HepG2 (cell line): ENCODE data around the gene RNASE8. TPM values are rescaled to one million over a fixed set of nuclear protein-coding genes. Genes with fewer than 3 reads are reported as not detected.
A peak's percentile ranks its signal among the peaks of the same experiment; 100 is the strongest.

Source experiments
- ESRRA ChIP-seq: sonication (generic); formaldehyde crosslinking; IDR thresholded peaks from 2 replicates; pipeline ENCODE4 v1.5.1; 2020; ENCODE audit warnings: mild to moderate bottlenecking, low read depth, missing genetic modification reagents
- FOXJ3 ChIP-seq: sonication (generic); formaldehyde crosslinking; IDR thresholded peaks from 2 replicates; pipeline ENCODE4 v1.4.0; 2020; ENCODE audit warnings: missing genetic modification reagents, mild to moderate bottlenecking, borderline replicate concordance
- HIC2 ChIP-seq: sonication (generic); formaldehyde crosslinking; IDR thresholded peaks from 2 replicates; pipeline ENCODE4 v1.9.0; 2022; ENCODE audit warnings: low read depth, missing genetic modification reagents
- HNRNPLL ChIP-seq: fragments of 200-400 bp; formaldehyde crosslinking; IDR thresholded peaks from 2 replicates; pipeline ENCODE4 v1.6.1; 2017; ENCODE audit warnings: mild to moderate bottlenecking, low read depth, low read length; ENCODE audit not compliant: poor library complexity, severe bottlenecking
- IRX3 ChIP-seq: sonication (generic); formaldehyde crosslinking; IDR thresholded peaks from 2 replicates; pipeline ENCODE4 v1.8.1; 2023; ENCODE audit warnings: mild to moderate bottlenecking, low read depth, missing genetic modification reagents, borderline replicate concordance
- MED1 ChIP-seq: sonication (generic); formaldehyde crosslinking; IDR thresholded peaks from 2 replicates; pipeline ENCODE4 v1.4.0; 2020; ENCODE audit warnings: missing genetic modification reagents
- RELA ChIP-seq: sonication (generic); formaldehyde crosslinking; IDR thresholded peaks from 2 replicates; pipeline ENCODE4 v1.4.0; 2020; ENCODE audit warnings: missing genetic modification reagents
- UBTF ChIP-seq: sonication (generic); formaldehyde crosslinking; IDR thresholded peaks from 2 replicates; pipeline ENCODE4 v1.4.0; 2020; ENCODE audit warnings: mild to moderate bottlenecking, missing genetic modification reagents
- ZBTB21 ChIP-seq: sonication (generic); formaldehyde crosslinking; IDR thresholded peaks from 2 replicates; pipeline ENCODE4 v1.4.0; 2020; ENCODE audit warnings: missing genetic modification reagents
- ZBTB7A ChIP-seq: sonication (generic); formaldehyde crosslinking; IDR thresholded peaks from 2 replicates; pipeline ENCODE4 v1.8.0; 2022; ENCODE audit warnings: mild to moderate bottlenecking, missing genetic modification reagents
- ZIK1 ChIP-seq: sonication (generic); formaldehyde crosslinking; IDR thresholded peaks from 2 replicates; pipeline ENCODE4 v1.5.0; 2020; ENCODE audit warnings: mild to moderate bottlenecking, low read depth, missing genetic modification reagents, borderline replicate concordance
- ZNF296 ChIP-seq: sonication (generic); formaldehyde crosslinking; conservative IDR thresholded peaks from 2 replicates; pipeline ENCODE4 v1.5.0; 2020; ENCODE audit warnings: mild to moderate bottlenecking, missing genetic modification reagents
- ZNF530 ChIP-seq: sonication (generic); formaldehyde crosslinking; IDR thresholded peaks from 2 replicates; pipeline ENCODE4 v1.5.0; 2020; ENCODE audit warnings: low read depth, mild to moderate bottlenecking, missing genetic modification reagents
- ZNF775 ChIP-seq: sonication (generic); formaldehyde crosslinking; IDR thresholded peaks from 2 replicates; pipeline ENCODE4 v1.4.0; 2020; ENCODE audit warnings: missing genetic modification reagents, mild to moderate bottlenecking, moderate library complexity, borderline replicate concordance
- ZSCAN5A ChIP-seq: sonication (generic); formaldehyde crosslinking; IDR thresholded peaks from 2 replicates; pipeline ENCODE4 v1.8.0; 2022; ENCODE audit warnings: mild to moderate bottlenecking, missing genetic modification reagents, borderline replicate concordance
- polyA plus RNA-seq, 8 experiments: library from polyadenylated mRNA; depleted of rRNA in 3 of 8; stranded (reverse) in 7 of 8; unstranded in 1 of 8; fragments of >200 nt; fragmentation: Illumina TruSeq in 4 of 8; extraction: Trizol in 4 of 8; gene quantifications; 2 replicates each; pipeline versions ENCODE4 v1.2.1 to v1.2.3, GENCODE V29; 2011 to 2016; ENCODE audit warnings: low read depth in 4 of 8, missing spikeins in 1 of 8, mixed read lengths in 1 of 8; ENCODE audit not compliant: insufficient read depth in 1 of 8
- total RNA-seq, 5 experiments: library from RNA; depleted of rRNA; stranded (reverse); fragments of >200 nt; fragmentation: Illumina TruSeq; extraction: Trizol; gene quantifications; 2 replicates each; pipeline ENCODE4 v1.2.3, GENCODE V29; 2016; ENCODE audit warnings: low read depth in 1 of 5
- TF ChIP-seq, protein P1 (sequence below): sonication (generic); formaldehyde crosslinking; IDR thresholded peaks from 2 replicates; pipeline ENCODE4 v1.4.0; 2020; ENCODE audit warnings: missing genetic modification reagents
- TF ChIP-seq, protein P2 (sequence below): sonication (generic); formaldehyde crosslinking; conservative IDR thresholded peaks from 2 replicates; pipeline ENCODE4 v1.4.0; 2020; ENCODE audit warnings: missing genetic modification reagents
- TF ChIP-seq, protein P3 (sequence below): IDR thresholded peaks from 2 replicates; pipeline ENCODE4 v1.6.1; 2016; ENCODE audit warnings: mild to moderate bottlenecking, missing biosample characterization, missing genetic modification reagents

RNASE8 gene
- total and polyA plus RNA-seq, 2 of the 13 experiments (the other 11 are each of a cell fraction or from before 2014, with no cell fraction given), result not detected

- TF ChIP-seq ZBTB7A (CRISPR knock-in tag), result no peak
- TF ChIP-seq HNRNPLL, result no peak
- TF ChIP-seq ZBTB21, result 0 out of 2 replicates have a peak, but pooled peaks have one; percentile 18
- TF ChIP-seq RELA (CRISPR knock-in tag), result no peak
- TF ChIP-seq ZIK1 (CRISPR knock-in tag), result no peak
- TF ChIP-seq ZSCAN5A (CRISPR knock-in tag), result peak; percentile 83; the same call in 1 of the 2 replicates
- no peak; the same call in 1 of the 2 replicates for TF ChIP-seq UBTF (CRISPR knock-in tag)
- TF ChIP-seq, protein P1, sequence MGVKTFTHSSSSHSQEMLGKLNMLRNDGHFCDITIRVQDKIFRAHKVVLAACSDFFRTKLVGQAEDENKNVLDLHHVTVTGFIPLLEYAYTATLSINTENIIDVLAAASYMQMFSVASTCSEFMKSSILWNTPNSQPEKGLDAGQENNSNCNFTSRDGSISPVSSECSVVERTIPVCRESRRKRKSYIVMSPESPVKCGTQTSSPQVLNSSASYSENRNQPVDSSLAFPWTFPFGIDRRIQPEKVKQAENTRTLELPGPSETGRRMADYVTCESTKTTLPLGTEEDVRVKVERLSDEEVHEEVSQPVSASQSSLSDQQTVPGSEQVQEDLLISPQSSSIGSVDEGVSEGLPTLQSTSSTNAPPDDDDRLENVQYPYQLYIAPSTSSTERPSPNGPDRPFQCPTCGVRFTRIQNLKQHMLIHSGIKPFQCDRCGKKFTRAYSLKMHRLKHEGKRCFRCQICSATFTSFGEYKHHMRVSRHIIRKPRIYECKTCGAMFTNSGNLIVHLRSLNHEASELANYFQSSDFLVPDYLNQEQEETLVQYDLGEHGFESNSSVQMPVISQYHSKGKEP (CRISPR knock-in tag), result no peak
- TF ChIP-seq IRX3 (CRISPR knock-in tag), result no peak
- peak; percentile 94 for TF ChIP-seq FOXJ3
- peak; percentile 95 for TF ChIP-seq HIC2 (CRISPR knock-in tag)
- 0 out of 2 replicates have a peak, but pooled peaks have one; percentile 2 for TF ChIP-seq ZNF775 (CRISPR knock-in tag)
- TF ChIP-seq, protein P2, sequence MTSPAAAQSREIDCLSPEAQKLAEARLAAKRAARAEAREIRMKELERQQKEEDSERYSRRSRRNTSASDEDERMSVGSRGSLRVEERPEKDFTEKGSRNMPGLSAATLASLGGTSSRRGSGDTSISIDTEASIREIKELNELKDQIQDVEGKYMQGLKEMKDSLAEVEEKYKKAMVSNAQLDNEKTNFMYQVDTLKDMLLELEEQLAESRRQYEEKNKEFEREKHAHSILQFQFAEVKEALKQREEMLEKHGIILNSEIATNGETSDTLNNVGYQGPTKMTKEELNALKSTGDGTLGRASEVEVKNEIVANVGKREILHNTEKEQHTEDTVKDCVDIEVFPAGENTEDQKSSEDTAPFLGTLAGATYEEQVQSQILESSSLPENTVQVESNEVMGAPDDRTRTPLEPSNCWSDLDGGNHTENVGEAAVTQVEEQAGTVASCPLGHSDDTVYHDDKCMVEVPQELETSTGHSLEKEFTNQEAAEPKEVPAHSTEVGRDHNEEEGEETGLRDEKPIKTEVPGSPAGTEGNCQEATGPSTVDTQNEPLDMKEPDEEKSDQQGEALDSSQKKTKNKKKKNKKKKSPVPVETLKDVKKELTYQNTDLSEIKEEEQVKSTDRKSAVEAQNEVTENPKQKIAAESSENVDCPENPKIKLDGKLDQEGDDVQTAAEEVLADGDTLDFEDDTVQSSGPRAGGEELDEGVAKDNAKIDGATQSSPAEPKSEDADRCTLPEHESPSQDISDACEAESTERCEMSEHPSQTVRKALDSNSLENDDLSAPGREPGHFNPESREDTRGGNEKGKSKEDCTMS (CRISPR knock-in tag), result no peak
- peak; percentile 77 for TF ChIP-seq ESRRA (CRISPR knock-in tag)
- TF ChIP-seq, protein P3, sequence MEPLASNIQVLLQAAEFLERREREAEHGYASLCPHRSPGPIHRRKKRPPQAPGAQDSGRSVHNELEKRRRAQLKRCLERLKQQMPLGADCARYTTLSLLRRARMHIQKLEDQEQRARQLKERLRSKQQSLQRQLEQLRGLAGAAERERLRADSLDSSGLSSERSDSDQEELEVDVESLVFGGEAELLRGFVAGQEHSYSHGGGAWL, result 0 out of 2 replicates have a peak, but pooled peaks have one; percentile 38
- no peak for TF ChIP-seq ZNF530 (CRISPR knock-in tag)
- peak; percentile 99 for TF ChIP-seq MED1 (CRISPR knock-in tag)
- TF ChIP-seq ZNF296 (CRISPR knock-in tag), result no peak
Observed at GRCh38 chr14:21054123-21054767, 3.4 kb upstream of the RNASE8 start (continued).
